GM19328 (cell line): ENCODE data around the gene DAZAP2.
A peak's percentile ranks its signal among the peaks of the same experiment; 100 is the strongest.
"Not testable (repeated sequence)": the region's sequence is repeated elsewhere in the genome, so short reads cannot be mapped to it uniquely, and the experiment has no call there.

Experiments
- ATAC-seq: cut with Tn5 transposase; IDR thresholded peaks from one replicate; pipeline ENCODE4 v1.9.1; 2021; ENCODE audit warnings: mild to moderate bottlenecking, moderate library complexity; ENCODE audit not compliant: unreplicated experiment

DAZAP2 gene

GRCh38 chr12:51246254-51246853 lies 7.7 kb downstream of the DAZAP2 start:
- no peak for ATAC-seq

GRCh38 chr12:51247523-51248206 lies 9.0 kb downstream of the DAZAP2 start:
- ATAC-seq, result no peak

GRCh38 chr12:51253276-51253675 lies 14.7 kb downstream of the DAZAP2 start:
- ATAC-seq, result no peak

- ATAC-seq, result no peak
Observed at GRCh38 chr12:51254536-51254935, 15.9 kb downstream of the DAZAP2 start.

- ATAC-seq, result not testable (repeated sequence)
Observed at GRCh38 chr12:51259600-51259999, 21.0 kb downstream of the DAZAP2 start.

GRCh38 chr12:51262758-51263177 lies 24.1 kb downstream of the DAZAP2 start:
- ATAC-seq, result no peak

GRCh38 chr12:51263341-51263740 lies 24.7 kb downstream of the DAZAP2 start:
- ATAC-seq, result no peak

- no peak for ATAC-seq
Observed at GRCh38 chr12:51264297-51264696, 25.7 kb downstream of the DAZAP2 start.

GRCh38 chr12:51265024-51265423 lies 26.4 kb downstream of the DAZAP2 start:
- ATAC-seq, result no peak

- peak; percentile 27 for ATAC-seq
Observed at GRCh38 chr12:51269174-51270066, 30.8 kb downstream of the DAZAP2 start.

- ATAC-seq, result peak; percentile 76
Observed at GRCh38 chr12:51270067-51270950, 31.7 kb downstream of the DAZAP2 start, which contains the start of gene SMAGP. SMAGP (minus strand) TSS chr12:51270415; CDS start chr12:51269278, 1,137 bp downstream.

- ATAC-seq, result no peak
Observed at GRCh38 chr12:51270951-51271518, 32.4 kb downstream of the DAZAP2 start.

GRCh38 chr12:51272810-51273209 lies 34.2 kb downstream of the DAZAP2 start:
- not testable (repeated sequence) for ATAC-seq

GRCh38 chr12:51275088-51275487 lies 36.5 kb downstream of the DAZAP2 start:
- ATAC-seq, result no peak

- ATAC-seq, result no peak
Observed at GRCh38 chr12:51281202-51281924, 42.7 kb downstream of the DAZAP2 start.

- no peak for ATAC-seq
Observed at GRCh38 chr12:51285843-51286242, 47.2 kb downstream of the DAZAP2 start.

GRCh38 chr12:51291603-51292513 lies 53.2 kb downstream of the DAZAP2 start:
- ATAC-seq, result not testable (repeated sequence)
